Peyer's patch (tissue), 4 donors: ENCODE data around the gene MISP3.

Experiments
- CTCF ChIP-seq, 6 experiments: fragments of 450-650 bp in 4 of 6; fragments of 200-600 bp in 2 of 6; sonication (generic) in 1 of 6; IDR thresholded peaks; one replicate each; pipeline ENCODE4 v1.5.1; 2017 to 2019; ENCODE audit warnings: antibody characterized with exemption in 6 of 6, mild to moderate bottlenecking in 3 of 6, moderate library complexity in 1 of 6
- POLR2A ChIP-seq, 2 donors: fragments of 450-650 bp; IDR thresholded peaks; one replicate each; pipeline ENCODE4 v1.5.1; 2017; ENCODE audit warnings: antibody characterized with exemption in 2 of 2, mild to moderate bottlenecking in 2 of 2, moderate library complexity in 2 of 2

- no peak for TF ChIP-seq CTCF (IDR thresholded peaks at IDR 0.05)
- no peak for TF ChIP-seq POLR2A (IDR thresholded peaks at IDR 0.05)
These were observed 30.7 kb downstream of the MISP3 start for GRCh38 chr19:14103310-14103709.
